Erythroblast (primary cell): ENCODE data around the gene SLC25A46.
"Not testable (repeated sequence)": the region's sequence is repeated elsewhere in the genome, so short reads cannot be mapped to it uniquely, and the experiment has no call there.

Source experiments
- GATA1 ChIP-seq: IDR thresholded peaks from 2 replicates; pipeline ENCODE4 v1.6.1; 2011; ENCODE audit warnings: low read depth, mild to moderate bottlenecking, control low read depth, low read length, moderate library complexity
- POLR2A ChIP-seq: IDR thresholded peaks from 2 replicates; pipeline ENCODE4 v1.6.1; 2011; ENCODE audit warnings: mild to moderate bottlenecking, low read length

GRCh38 chr5:110692669-110693068 lies 46.1 kb upstream of the SLC25A46 start:
- TF ChIP-seq POLR2A, GATA1: not testable (repeated sequence)
